HCT116 (cell line): Measurements from ENCODE around the gene NUDT9. TPM values are rescaled to one million over a fixed set of nuclear protein-coding genes. Genes with fewer than 3 reads are reported as not detected.
"Not testable (repeated sequence)": the region's sequence is repeated elsewhere in the genome, so short reads cannot be mapped to it uniquely, and the experiment has no call there.

Experiments
- ATAC-seq: fragments of 200-7000 bp; cut with Tn5 transposase; 2 replicates; pipeline ENCODE4 v1.9.1; 2020; ENCODE audit warnings: mild to moderate bottlenecking, moderate library complexity
- BruUV-seq: library from RNA; stranded (reverse); fragments of 400-500 nt; replicated peaks from 2 replicates; lab custom pipeline; 2021; lab: Mats Ljungman, UMichigan
- CTCF ChIA-PET: fragments of 300-600 bp; sonication (Branson Sonifier 250); formaldehyde crosslinking; loops from one replicate; lab custom pipeline; 2021; ENCODE audit warnings: antibody characterized with exemption; lab: Charles Lee
- POLR2A ChIA-PET: fragments of 300-600, 350-600 bp; sonication (Branson Sonifier 250); formaldehyde crosslinking; loops from one replicate; lab custom pipeline; 2021; ENCODE audit warnings: antibody characterized with exemption; lab: Charles Lee
- RAD21 ChIA-PET, 2 experiments: fragments of 300-600 bp; sonication (Branson Sonifier 250); formaldehyde crosslinking; loops; one replicate each; lab custom pipeline; 2023; ENCODE audit warnings: low total read pairs in 2 of 2; ENCODE audit not compliant: uncharacterized antibody in 2 of 2, unreplicated experiment in 2 of 2, low non-redundant PET in 1 of 2; lab: Charles Lee
- DNase-seq: peaks from one replicate; pipeline ENCODE4 v3.0.0-alpha.2; 2010; ENCODE audit warnings: low read depth, low spot score
- H2AFZ ChIP-seq: fragments of 200-600 bp; shearing (Covaris generic), sonication (generic); 2 replicates; pipeline ENCODE4 v1.6.1; 2017; ENCODE audit warnings: low read depth, mixed run types, mixed read lengths, antibody characterized with exemption, low read length; ENCODE audit not compliant: poor library complexity, severe bottlenecking
- H3K27ac ChIP-seq: 2 replicates; pipeline ENCODE4 v1.5.1; 2012; ENCODE audit warnings: low read depth, low read length
- H3K27me3 ChIP-seq: fragments of 200-600 bp; sonication (generic); 2 replicates; pipeline ENCODE4 v1.6.1; 2016; ENCODE audit warnings: mixed run types, low read length, mixed read lengths; ENCODE audit not compliant: insufficient read depth
- H3K36me3 ChIP-seq, 2 experiments: fragments of 200-500 bp in 1 of 2; fragments of 200-600 bp in 1 of 2; sonication (Bioruptor generic) in 1 of 2; sonication (generic) in 1 of 2; 2 replicates each; pipeline versions ENCODE4 v1.5.1 to v1.6.1; 2014 to 2016; ENCODE audit warnings: low read length in 2 of 2, inconsistent platforms in 1 of 2, mixed read lengths in 1 of 2, mixed run types in 1 of 2; ENCODE audit not compliant: insufficient read depth in 2 of 2, control insufficient read depth in 1 of 2
- H3K4me1 ChIP-seq, 2 experiments: fragments of 200-600 bp in 1 of 2; sonication (generic) in 1 of 2; 2 replicates each; pipeline versions ENCODE4 v1.5.1 to v1.6.1; 2012 to 2017; ENCODE audit warnings: low read length in 2 of 2, inconsistent platforms in 1 of 2, mild to moderate bottlenecking in 1 of 2, mixed read lengths in 1 of 2, mixed run types in 1 of 2, moderate library complexity in 1 of 2; ENCODE audit not compliant: insufficient read depth in 2 of 2, control insufficient read depth in 1 of 2
- H3K4me2 ChIP-seq: fragments of 200-600 bp; sonication (generic); 2 replicates; pipeline ENCODE4 v1.6.1; 2017; ENCODE audit warnings: mixed run types, low read length, mixed read lengths
- H3K4me3 ChIP-seq, 2 experiments: fragments of 200-600 bp in 1 of 2; sonication (generic) in 1 of 2; replicated peaks in 1 of 2; 2 replicates each; pipeline ENCODE4 v1.5.1; 2011 to 2016; ENCODE audit warnings: low read length in 2 of 2, control low read depth in 1 of 2, low read depth in 1 of 2, mild to moderate bottlenecking in 1 of 2, mixed read lengths in 1 of 2, mixed run types in 1 of 2
- H3K79me2 ChIP-seq: fragments of 200-600 bp; sonication (generic); 2 replicates; pipeline ENCODE4 v1.6.1; 2017; ENCODE audit warnings: mild to moderate bottlenecking, mixed run types, low read length, moderate library complexity, mixed read lengths; ENCODE audit not compliant: insufficient read depth
- H3K9ac ChIP-seq: fragments of 200-600 bp; sonication (generic); 2 replicates; pipeline ENCODE4 v1.6.1; 2016; ENCODE audit warnings: low read length, mixed read lengths
- H3K9me2 ChIP-seq: fragments of 200-600 bp; sonication (generic), shearing (Covaris generic); 2 replicates; pipeline ENCODE4 v1.6.1; 2017; ENCODE audit warnings: mixed run types, mild to moderate bottlenecking, moderate library complexity; ENCODE audit not compliant: insufficient read depth
- H3K9me3 ChIP-seq, 2 experiments: fragments of 200-500 bp in 1 of 2; fragments of 200-600 bp in 1 of 2; sonication (Bioruptor generic) in 1 of 2; sonication (generic) in 1 of 2; 2 replicates each; pipeline ENCODE4 v1.6.1; 2014 to 2017; ENCODE audit warnings: low read length in 2 of 2, mixed read lengths in 2 of 2, inconsistent platforms in 1 of 2, low read depth in 1 of 2, mild to moderate bottlenecking in 1 of 2, mixed run types in 1 of 2, moderate library complexity in 1 of 2; ENCODE audit not compliant: control insufficient read depth in 1 of 2, insufficient read depth in 1 of 2
- H4K20me1 ChIP-seq: fragments of 200-600 bp; sonication (generic), shearing (Covaris generic); 2 replicates; pipeline ENCODE4 v1.6.1; 2017; ENCODE audit warnings: mixed run types, mild to moderate bottlenecking, moderate library complexity; ENCODE audit not compliant: insufficient read depth
- ELF1 ChIP-seq: IDR thresholded peaks from 2 replicates; pipeline ENCODE4 v1.6.1; 2012; ENCODE audit warnings: low read depth, borderline replicate concordance
- EZH2phosphoT487 ChIP-seq: fragments of 200-600 bp; IDR thresholded peaks from 2 replicates; pipeline ENCODE4 v1.6.1; 2018; ENCODE audit warnings: antibody characterized with exemption, borderline replicate concordance
- FOSL1 ChIP-seq: IDR thresholded peaks from 2 replicates; pipeline ENCODE4 v1.6.1; 2012; ENCODE audit warnings: low read depth
- MAX ChIP-seq: IDR thresholded peaks from 2 replicates; pipeline ENCODE4 v1.6.1; 2012
- RAD21 ChIP-seq: IDR thresholded peaks from 2 replicates; pipeline ENCODE4 v1.6.1; 2012; ENCODE audit warnings: low read depth, mild to moderate bottlenecking
- SP1 ChIP-seq: IDR thresholded peaks from 2 replicates; pipeline ENCODE4 v1.6.1; 2012; ENCODE audit warnings: low read depth
- SRF ChIP-seq: IDR thresholded peaks from 2 replicates; pipeline ENCODE4 v1.6.1; 2012; ENCODE audit warnings: low read depth
- TCF7L2 ChIP-seq: IDR thresholded peaks from 2 replicates; pipeline ENCODE4 v1.7.0; 2011; ENCODE audit warnings: borderline replicate concordance, inconsistent platforms; ENCODE audit not compliant: insufficient read depth, insufficient read length; ENCODE audit errors: extremely low read depth
- ZFX ChIP-seq: fragments of 450-650 bp; IDR thresholded peaks from 2 replicates; pipeline ENCODE4 v1.6.1; 2017
- ZNF274 ChIP-seq: fragments of 200-500 bp; sonication (Bioruptor generic); IDR thresholded peaks from 2 replicates; pipeline ENCODE4 v1.6.1; 2014; ENCODE audit warnings: mild to moderate bottlenecking, low read depth, low read length, inconsistent platforms
- intact Hi-C: fragments of 100-400 bp; cut with micrococcal nuclease; formaldehyde crosslinking; loops from 2 replicates; pipeline ENCODE4 v1.10.0; 2022
- total RNA-seq: library from RNA; stranded (reverse); gene quantifications from one replicate; pipeline ENCODE4 v1.2.1, GENCODE V29; 2021; ENCODE audit not compliant: unreplicated experiment
- TF ChIP-seq, protein P1 (sequence below): IDR thresholded peaks from 2 replicates; pipeline ENCODE4 v1.6.1; 2011; ENCODE audit warnings: mild to moderate bottlenecking, low read length, moderate library complexity; ENCODE audit not compliant: insufficient replicate concordance; ENCODE audit errors: extremely low read depth

Gene NUDT9
- total RNA-seq, 1 experiment from 2014 or later: 13.5 TPM

DNA sequence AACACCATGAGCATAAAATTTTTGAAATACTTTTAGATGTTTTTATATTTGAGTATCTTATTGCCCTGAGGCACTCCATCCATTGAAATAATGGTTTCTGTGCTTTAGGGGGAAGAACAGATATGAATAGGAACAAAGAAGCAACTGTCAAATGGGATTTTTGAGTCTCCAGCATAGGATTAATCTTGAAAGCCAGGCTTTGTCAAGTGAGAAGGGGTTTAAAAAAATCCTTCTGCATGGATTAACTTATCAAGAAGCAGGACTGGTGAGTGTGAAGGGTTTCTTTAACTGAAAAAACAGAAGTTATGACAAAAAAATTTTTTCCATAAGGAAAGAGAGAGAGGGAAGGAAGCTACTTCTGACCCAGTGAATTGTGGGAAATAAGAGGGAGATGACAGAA, 7.6 kb upstream of the NUDT9 start:
- CTCF ChIA-PET: no interaction called here
- 0 out of 2 replicates have a peak, but pooled peaks cover 3% of the 10 kb centered on the region for H3K9me2 ChIP-seq

DNA sequence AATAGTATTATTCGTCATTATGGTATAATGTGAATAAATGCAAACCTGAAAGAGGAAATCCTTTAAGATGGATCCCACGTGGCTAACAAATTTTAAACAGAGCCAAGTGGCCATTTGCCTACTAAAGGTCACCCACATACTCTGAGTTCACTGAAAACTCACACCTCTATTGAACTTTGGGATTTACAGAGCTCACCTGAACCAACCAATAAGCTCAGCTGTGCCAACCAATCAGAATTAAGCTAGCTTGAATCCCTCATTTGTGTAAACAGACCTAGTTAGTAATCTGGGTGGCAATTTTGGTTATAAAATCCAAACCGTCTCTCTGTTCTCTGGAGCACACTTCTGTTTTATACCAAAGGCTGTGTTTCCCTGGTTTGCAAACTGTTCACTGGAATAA, 5.4 kb upstream of the NUDT9 start:
- Histone ChIP-seq H3K27me3 (no peaks in the 10 kb centered on the region), H3K9ac (no peak overlapping the region), H3K36me3 (no peaks in the 10 kb centered on the region), H4K20me1 (no peaks in the 10 kb centered on the region), H3K27ac (no peak overlapping the region), H2AFZ (no peak overlapping the region), H3K4me3 (no peak overlapping the region), H3K79me2 (no peaks in the 10 kb centered on the region), H3K9me2 (0 out of 2 replicates have a peak, but pooled peaks cover 3% of the 10 kb centered on the region), H3K4me1 (peaks cover 0 to 8% of the 10 kb centered on the region in 2 experiments; a peak in 3 of 4 replicates), H3K4me2 (no peak overlapping the region), H3K9me3 (peaks cover 0 to 9% of the 10 kb centered on the region in 2 experiments; a peak in 1 of 4 replicates)
- no peak for ATAC-seq
- no TSS peak for BruUV-seq
- no peak for DNase-seq
- ChIA-PET POLR2A (interaction anchor here (1.3 kb wide), 1 partner anchor 26 kb away, joined by 3 read pairs; the partner anchor contains the start of gene HSD17B11), RAD21 (no interaction called here), CTCF (interaction anchor here (1.3 kb wide), 1 partner anchor 12 kb away, joined by 3 read pairs; no protein-coding TSS in a partner anchor)
- no peak for TF ChIP-seq ELF1
- TF ChIP-seq SP1: no peak
- no peak for TF ChIP-seq RAD21
- TF ChIP-seq FOSL1: no peak
- no peak for TF ChIP-seq ZNF274
- no peak for TF ChIP-seq EZH2phosphoT487
- no peak for TF ChIP-seq SRF
- TF ChIP-seq, protein P1, sequence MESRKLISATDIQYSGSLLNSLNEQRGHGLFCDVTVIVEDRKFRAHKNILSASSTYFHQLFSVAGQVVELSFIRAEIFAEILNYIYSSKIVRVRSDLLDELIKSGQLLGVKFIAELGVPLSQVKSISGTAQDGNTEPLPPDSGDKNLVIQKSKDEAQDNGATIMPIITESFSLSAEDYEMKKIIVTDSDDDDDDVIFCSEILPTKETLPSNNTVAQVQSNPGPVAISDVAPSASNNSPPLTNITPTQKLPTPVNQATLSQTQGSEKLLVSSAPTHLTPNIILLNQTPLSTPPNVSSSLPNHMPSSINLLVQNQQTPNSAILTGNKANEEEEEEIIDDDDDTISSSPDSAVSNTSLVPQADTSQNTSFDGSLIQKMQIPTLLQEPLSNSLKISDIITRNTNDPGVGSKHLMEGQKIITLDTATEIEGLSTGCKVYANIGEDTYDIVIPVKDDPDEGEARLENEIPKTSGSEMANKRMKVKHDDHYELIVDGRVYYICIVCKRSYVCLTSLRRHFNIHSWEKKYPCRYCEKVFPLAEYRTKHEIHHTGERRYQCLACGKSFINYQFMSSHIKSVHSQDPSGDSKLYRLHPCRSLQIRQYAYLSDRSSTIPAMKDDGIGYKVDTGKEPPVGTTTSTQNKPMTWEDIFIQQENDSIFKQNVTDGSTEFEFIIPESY: no peak
- intact Hi-C loops: no loop called here

More for the DNA sequence above, 7.6 kb upstream of the NUDT9 start:
- ChIA-PET POLR2A (interaction anchor here (1.2 kb wide), 1 partner anchor 15 kb away, joined by 3 read pairs; no protein-coding TSS in a partner anchor), RAD21 (no interaction called here)
- intact Hi-C loops: no loop called here
- no TSS peak for BruUV-seq
- no peaks in the 10 kb centered on the region for H3K4me1 ChIP-seq
- no peak overlapping the region for H3K4me2 ChIP-seq
- no peak overlapping the region for H3K4me3 ChIP-seq
- ATAC-seq (no peak), DNase-seq (no peak)
- H2AFZ ChIP-seq: no peak overlapping the region
- H3K9me3 ChIP-seq: peaks cover 0 to 9% of the 10 kb centered on the region in 2 experiments; a peak in 1 of 4 replicates
- H3K9ac ChIP-seq: no peak overlapping the region
- no peaks in the 10 kb centered on the region for H3K27me3 ChIP-seq
- H3K36me3 ChIP-seq: no peaks in the 10 kb centered on the region
- no peaks in the 10 kb centered on the region for H4K20me1 ChIP-seq
- TF ChIP-seq MAX (no peak), ZFX (no peak), TCF7L2 (no peak)
- no peaks in the 10 kb centered on the region for H3K79me2 ChIP-seq
- no peak overlapping the region for H3K27ac ChIP-seq

DNA sequence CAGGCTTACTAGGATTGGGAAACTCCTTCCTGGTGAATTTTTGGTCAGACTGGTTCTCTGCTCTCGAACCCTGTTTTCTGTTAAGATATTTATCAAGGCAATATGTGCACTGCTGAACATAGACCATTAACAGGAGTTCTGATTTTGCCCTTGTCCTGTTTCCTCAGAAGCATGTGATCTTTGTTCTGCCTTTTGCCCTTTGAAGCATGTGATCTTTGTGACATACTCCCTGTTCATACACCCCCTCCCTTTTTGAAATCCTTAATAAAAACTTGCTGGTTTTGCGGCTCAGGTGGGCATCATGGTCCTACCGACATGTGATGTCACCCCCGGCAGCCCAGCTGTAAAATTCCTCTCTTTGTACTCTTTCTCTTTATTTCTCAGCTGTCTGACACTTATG, 4.0 kb upstream of the NUDT9 start:
- H4K20me1 ChIP-seq, POLR2A ChIA-PET, H3K9me3 ChIP-seq, H3K27ac ChIP-seq, CTCF ChIA-PET, BruUV-seq, RAD21 ChIA-PET, ATAC-seq, H3K4me2 ChIP-seq, H2AFZ ChIP-seq, H3K79me2 ChIP-seq, H3K27me3 ChIP-seq, H3K4me1 ChIP-seq, DNase-seq, intact Hi-C loops, H3K9ac ChIP-seq, H3K4me3 ChIP-seq, H3K9me2 ChIP-seq, H3K36me3 ChIP-seq: not testable (repeated sequence)
